Brain pericyte (primary cell): Measurements from ENCODE around the gene TRAPPC10.

Experiments used
- DNase-seq: peaks from one replicate; pipeline ENCODE4 v3.0.0-alpha.2; 2012; ENCODE audit warnings: low read depth, low spot score

The TRAPPC10 gene

DNA sequence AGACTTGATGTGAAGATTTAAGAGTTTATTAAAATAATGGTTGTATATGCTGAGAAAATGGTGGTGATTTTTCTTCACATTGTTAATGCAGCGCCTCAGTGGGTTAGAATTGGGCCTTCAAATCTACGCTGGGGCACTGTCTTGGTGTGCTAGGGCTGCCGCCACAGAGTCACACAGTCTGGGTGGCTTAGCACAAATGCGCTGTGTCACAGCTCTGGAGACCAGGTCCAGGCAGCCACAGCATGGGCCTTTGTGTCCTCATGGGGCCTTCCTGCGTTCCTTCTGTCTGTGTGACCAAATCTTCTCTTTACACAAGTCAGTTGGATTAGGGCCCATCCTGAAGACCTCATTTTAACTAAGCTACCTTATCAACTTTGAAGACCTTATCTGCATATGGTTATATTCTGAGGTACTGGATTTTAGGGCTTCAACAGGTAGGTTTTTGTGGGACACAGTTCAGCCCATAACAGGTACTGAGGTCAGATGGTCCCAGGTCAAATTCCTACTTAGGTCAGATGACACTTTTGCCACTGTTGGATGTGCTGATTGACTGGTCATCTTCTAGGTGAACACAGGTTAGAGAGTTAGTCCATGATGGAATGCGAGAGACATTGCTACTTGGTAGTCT, 17.5 kb downstream of the TRAPPC10 start:
- DNase-seq, result no peak

DNA sequence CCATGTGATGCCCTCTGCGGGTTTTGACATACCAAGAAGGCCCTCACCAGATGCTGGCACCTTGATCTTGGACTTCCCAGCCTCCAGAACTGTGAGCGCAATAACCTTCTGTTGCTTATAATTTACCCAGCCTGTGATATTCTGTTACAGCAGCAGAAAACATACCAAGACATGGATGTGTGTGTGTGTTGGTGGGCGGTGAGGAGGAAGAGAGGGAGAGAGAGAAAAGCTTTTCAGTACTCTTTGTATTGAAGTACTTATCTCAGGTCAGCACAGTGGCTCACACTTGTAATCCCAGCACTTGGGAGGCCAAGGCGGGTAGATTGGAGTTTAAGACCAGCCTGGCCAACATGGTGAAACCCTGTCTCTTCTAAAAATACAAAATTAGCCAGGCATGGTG, 23.1 kb downstream of the TRAPPC10 start:
- no peak for DNase-seq

- DNase-seq, result no peak
Measured at GRCh38 chr21:44038063-44038462, 26.0 kb downstream of the TRAPPC10 start.

DNA sequence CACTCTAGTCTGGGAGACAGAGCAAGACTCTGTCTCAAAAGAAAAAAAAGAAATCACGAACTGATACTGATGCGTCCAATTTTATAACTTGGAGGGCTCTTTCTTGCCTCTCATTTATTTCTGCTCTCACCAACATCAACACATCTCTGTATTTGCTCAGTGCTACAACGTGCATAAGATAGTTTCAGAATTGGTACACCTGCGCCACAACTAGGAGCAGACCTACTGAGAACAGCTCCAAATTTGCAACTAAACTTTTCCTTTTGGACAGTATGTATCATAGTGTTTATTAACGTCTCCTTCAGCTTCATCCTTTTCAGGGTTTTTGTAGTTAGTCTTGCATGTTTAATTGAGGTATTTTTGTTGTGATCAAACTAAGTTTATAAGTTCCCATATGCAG, 27.7 kb downstream of the TRAPPC10 start:
- DNase-seq, result no peak

- no peak for DNase-seq
Measured at GRCh38 chr21:44043613-44044012, 31.5 kb downstream of the TRAPPC10 start.

GRCh38 chr21:44046734-44047133, 34.6 kb downstream of the TRAPPC10 start:
- DNase-seq, result no peak

GRCh38 chr21:44047996-44048560, 36.0 kb downstream of the TRAPPC10 start:
- DNase-seq, result no peak

GRCh38 chr21:44049182-44049581, 37.1 kb downstream of the TRAPPC10 start:
- no peak for DNase-seq

DNA sequence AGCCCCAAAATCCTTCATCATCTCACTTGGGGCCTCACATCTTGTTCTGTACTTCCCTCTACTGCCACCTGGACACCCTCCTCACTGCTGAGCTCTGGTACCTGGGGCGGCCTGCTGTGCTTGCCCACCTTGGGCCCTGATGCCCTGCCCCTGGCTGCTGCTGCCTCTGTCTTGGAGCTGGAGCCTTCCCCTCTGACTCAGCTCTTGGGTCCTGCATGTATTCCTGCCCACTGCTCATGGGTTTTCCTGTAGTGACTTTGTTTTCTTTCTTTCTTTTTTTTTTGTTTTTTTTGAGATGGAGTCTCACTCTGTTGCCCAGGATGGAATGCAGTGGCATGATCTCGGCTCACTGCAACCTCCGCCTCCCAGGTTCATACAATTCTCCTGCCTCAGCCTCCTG, 37.5 kb downstream of the TRAPPC10 start:
- no peak for DNase-seq

DNA sequence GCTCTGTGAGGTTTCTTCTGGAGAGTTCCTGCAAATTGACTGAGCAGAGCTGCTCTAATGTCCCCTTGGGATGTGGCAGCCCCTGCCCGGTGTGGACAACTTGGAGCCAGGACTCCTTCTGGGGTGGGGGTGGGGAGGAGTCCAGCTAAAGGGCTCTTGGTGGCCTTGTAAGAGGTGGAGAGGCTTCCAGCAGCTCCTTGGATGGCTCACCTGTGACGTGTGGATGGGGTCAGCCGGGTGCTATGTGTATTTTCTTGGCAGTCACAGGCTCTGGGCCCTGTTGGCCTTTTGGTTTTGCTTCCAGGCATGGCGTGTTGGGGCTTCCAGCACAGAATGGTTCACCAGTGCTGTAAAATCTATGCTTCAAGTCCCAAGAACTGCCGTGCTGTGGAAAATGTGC, 38.2 kb downstream of the TRAPPC10 start:
- no peak for DNase-seq

DNA sequence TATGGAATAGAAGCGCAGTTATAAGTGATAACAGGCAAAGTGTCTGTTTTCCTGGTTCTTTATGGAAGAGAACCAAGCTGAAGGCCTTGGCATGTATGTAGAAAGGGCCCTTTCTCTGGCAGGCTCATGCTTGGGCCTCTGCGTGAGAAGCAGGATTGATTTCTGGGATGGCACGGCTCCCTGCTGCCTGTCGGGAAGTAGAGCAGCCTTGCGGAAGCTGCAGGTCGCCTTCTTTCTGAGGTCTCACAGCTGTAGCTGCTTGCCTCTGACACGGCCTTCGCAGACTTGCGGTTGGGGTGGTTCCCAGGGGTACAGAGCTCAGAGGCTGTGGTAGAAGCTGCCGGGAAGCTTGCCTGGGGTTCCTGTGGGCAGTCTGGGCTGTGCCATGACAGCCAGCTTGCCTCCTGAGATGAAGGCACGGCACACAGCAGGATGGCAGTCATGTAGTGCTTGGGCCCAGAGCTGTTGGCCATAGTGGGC, 39.4 kb downstream of the TRAPPC10 start:
- peak; percentile 91 for DNase-seq

DNA sequence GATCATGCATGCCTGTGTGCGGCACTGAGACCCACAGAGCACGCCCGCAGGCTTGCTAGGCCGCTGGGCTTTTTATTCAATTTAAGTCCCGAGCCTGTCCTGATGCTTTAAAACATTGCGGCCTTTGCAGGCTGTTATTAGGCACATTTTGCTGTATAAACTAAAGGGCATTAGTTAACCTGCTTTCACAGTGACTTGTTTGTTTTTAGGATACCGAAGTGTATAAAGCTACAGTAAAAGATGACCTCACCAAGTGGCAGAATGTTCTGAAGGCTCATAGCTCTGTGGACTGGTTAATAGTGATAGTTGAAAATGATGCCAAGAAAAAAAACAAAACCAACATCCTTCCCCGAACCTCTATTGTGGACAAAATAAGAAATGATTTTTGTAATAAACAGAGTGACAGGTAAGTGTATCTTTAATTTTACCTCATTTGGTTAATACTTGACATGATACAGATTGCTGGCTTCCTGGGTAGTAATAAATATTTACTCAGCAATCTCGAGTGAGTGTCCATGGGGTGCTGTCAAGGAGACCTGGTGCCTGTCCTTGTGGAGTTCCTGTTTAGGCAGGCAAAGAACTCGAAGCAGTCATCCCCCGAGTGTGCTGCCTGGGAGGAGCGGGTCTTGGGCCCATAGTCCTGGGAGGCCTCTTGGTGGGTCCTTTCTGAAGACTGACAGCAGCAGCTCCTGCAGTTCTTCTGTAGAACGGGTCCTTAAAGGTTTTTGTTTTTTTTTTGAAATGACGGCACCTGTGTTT, 40.1 kb downstream of the TRAPPC10 start:
- DNase-seq, result no peak

- DNase-seq, result no peak
Measured at GRCh38 chr21:44052830-44053226, 40.7 kb downstream of the TRAPPC10 start.

GRCh38 chr21:44053567-44053966, 41.5 kb downstream of the TRAPPC10 start:
- DNase-seq, result no peak

DNA sequence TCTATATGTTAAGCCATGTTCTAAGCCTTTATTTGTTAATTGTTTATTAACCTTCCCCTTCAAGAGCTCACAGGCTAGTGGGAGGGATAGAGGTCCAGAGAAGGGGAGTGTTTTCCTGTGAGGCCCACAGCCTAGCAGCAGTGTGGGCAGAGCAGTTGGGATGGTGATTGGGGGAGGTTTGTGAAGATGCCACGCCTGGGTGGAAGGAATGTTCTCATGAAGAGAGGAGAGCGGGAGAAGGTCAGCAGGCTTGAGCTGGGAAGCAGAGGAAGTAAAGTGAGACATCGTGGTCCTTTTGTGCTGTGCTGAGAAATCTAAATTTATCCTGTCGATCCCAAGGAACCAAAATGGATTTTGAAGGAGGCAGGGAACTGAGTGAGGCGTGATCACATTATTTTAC, 42.6 kb downstream of the TRAPPC10 start:
- peak; percentile 55 for DNase-seq

DNA sequence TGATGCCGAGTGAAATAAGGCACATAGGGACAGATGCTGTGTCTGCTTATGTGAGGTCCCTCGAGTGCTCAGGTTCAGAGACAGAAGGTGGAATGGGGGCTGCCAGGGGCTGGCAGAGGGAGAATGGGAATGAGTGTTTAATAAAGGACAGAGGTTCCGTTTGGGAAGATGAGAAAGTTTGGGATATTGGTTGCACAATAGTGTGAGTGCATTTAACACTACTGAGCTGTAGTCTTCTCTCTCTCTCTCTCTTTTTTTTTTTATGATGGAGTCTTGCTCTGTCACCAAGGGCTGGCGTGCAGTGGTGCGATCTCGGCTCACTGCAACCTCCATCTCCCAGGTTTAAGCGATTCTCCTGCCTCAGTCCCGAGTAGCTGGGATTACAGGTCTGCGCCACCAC, 44.9 kb downstream of the TRAPPC10 start:
- DNase-seq, result no peak

DNA sequence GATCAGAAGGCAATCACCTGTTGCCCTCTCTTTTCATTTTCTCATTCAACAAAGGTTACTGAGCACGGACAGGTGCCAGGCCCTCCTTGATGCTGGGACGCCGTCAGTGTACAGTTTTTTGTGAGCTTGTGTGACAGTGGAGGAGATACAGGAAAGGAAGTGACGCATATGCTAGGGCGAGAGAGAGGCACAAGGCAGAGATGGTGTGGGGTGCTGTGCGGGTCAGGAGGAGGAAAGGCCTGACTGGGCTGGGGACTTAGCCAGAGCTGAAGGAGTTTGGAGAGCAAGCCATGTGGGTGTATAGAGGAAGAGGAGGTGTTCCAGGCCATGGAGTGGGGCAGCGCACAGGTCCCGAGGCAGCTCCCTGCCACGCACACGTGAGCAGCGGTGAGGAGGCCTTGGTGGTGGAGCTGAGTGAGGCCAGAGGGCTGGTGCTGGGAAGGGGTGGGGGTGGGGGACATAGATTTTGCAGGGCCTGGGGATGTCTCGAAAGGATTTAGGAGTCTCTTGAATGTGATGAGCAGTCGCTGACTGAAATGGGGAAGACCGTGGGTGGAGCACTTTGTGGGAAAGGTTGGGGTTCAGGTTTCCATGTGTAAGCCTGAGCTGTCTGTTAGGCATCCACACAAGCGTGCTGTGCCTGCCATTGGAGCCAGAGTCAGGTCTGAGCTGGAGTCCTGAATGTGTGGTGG, 46.0 kb downstream of the TRAPPC10 start:
- no peak for DNase-seq

GRCh38 chr21:44058652-44058964, 46.5 kb downstream of the TRAPPC10 start:
- DNase-seq, result no peak

- no peak for DNase-seq
Measured at GRCh38 chr21:44058981-44059380, 46.9 kb downstream of the TRAPPC10 start.

DNA sequence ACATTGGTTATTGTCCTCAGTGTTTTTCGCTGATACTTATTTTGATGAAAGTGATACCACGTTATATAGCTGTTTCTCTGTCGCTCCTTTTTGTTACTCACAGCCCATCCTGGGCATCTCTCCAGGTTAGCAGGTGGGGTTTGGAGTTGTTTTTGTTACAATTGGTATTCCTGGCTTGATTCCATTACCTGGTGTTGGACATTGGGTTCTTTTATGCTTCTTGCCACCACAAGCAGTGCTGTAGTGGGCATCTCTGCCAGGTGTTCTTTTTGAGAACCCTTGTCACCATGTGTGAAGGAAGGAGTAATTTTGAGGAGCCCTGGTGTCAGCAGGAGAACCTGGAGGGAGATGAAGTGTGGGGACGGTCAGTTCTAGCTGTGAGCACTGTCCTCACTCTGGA, 47.6 kb downstream of the TRAPPC10 start:
- DNase-seq, result no peak

- no peak for DNase-seq
Measured at GRCh38 chr21:44062380-44062779, 50.3 kb downstream of the TRAPPC10 start.

DNA sequence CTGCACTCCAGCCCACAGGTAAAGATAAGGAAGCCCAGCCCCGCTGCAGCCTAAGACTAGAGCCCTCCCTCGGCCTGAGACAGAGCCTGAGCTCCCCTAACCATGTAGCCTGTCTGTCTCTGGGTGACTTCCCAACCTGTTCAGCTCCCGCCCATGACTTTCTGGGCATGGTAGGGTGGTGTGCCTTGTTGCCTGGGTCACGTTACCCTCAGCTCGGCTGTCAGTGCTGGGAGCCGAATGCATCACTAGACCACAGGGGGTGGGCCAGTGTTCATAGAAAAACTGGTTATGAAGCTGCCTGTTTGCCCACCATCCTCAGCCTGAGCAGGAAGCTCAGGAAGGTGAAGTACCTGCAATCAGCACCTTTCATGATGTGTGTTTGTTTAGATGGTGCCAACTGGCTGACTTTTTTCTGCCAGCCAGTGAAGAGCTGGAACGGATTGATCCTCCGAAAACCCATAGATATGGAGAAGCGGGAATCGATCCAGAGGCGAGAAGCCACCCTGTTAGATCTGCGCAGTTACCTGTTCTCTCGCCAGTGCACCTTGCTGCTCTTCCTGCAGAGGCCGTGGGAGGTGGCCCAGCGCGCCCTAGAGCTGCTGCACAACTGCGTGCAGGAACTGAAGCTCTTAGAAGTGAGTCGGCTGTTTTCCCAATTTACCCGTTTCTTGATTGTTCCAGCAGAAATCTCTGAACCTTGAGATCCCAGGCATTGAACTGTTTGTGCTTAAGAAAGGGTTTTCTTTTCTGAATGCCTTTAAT, 51.2 kb downstream of the TRAPPC10 start:
- DNase-seq, result no peak
